Ramos (cell line): ENCODE data around the gene PAH.
"Not testable (repeated sequence)": the region's sequence is repeated elsewhere in the genome, so short reads cannot be mapped to it uniquely, and the experiment has no call there.

ENCODE experiments used
- in situ Hi-C: fragments of 300-500 bp; cut with MboI; formaldehyde crosslinking; loops from one replicate; pipeline ENCODE4 v1.14.3; 2022; ENCODE audit warnings: low sequenced_read_pairs; ENCODE audit not compliant: unreplicated experiment

Gene PAH

DNA sequence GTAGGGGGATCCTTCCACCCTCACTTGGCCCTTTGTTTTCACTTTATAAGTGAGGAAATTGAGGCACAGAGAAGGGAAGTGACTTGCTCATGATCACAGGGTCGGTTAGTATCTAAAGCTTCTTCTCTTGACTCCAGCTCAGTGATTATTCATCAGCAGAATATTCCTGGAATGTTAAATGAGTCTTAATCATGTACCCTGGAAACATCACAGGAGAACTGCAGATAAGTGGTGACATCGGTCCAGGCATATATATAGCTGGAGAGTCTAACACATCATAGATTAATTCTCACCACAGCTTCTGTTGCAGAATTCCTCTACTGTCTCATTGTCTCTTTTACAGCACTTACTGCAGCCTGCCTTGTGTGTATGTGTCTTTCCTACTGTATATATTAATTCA is 69.9 kb downstream of the PAH start:
- in situ Hi-C loops: no loop called here

DNA sequence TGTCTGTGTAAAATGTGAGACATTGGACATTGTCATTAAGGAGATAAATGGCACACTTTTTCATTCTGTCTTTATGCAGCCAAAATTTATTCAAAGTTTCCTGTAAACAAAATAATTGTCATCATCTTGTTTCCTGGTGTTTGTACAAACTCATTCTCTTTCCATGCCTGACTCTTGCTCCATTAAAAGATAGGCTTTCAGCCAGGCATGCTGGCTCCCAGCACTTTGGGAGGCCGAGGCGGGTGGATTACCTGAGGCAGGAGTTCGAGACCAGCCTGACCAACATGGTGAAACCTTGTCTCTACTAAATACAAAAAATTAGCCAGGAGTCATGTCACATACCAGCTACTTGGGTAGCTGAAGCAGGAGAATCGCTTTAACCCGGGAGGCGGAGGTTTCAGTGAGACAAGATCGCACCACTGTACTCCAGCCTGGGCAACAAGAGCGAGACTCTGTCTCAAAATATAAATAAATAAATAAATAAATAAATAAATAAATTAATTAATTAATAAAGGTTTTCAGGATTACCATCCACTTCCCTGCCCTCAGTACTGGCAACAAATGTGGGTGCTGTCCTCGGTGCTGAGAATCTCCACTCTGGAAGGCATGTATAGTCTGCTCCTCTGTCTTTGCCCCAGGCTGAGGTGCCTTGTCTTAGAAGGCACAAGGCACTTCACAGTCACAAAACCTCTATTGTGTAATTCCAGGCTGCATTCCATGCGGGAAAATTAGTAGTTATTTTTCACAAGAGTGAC is 83.2 kb downstream of the PAH start:
- in situ Hi-C loops: no loop called here

DNA sequence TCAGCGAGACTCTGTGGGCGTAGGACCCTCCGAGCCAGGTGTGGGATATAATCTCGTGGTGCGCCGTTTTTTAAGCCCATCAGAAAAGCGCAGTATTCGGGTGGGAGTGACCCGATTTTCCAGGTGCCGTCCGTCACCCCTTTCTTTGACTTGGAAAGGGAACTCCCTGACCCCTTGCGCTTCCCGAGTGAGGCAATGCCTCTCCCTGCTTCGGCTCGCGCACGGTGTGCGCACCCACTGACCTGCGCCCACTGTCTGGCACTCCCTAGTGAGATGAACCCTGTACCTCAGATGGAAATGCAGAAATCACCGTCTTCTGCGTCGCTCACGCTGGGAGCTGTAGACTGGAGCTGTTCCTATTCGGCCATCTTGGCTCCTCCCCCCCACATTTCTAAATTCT is 84.2 kb downstream of the PAH start:
- in situ Hi-C loops: not testable (repeated sequence)

DNA sequence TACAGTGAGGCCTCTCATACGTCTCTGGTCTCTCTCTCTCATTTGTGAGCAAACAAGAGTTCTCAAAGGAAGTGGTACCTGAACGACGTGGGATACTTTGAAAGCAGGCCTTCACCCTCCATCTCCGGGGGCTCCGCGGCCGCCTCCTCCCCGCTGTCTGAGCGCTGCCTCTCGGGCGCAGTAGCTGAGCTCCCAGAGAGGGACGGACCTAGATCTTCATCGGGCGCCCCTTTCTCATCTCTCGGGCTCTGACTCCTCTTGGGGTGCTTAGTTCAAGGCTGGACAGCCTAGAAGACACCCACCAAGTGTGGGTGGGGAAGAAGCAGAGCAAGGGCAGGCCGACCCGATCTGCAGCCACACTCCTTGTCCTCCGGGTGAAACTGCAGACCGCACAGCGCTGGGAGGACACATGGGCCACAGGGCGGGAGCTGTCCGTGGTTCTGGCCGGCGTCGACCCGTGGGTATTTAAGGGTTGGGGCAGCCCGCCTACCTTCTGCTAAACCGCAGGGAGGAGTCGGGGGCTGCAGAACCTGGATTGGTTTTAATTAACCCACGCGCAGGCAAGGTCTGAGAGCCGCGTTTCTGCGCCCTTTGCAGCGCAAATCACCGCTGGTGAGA is 92.7 kb downstream of the PAH start:
- in situ Hi-C loops: no loop called here

- in situ Hi-C loops: no loop called here
Measured at GRCh38 chr12:102821149-102821548, 95.9 kb downstream of the PAH start.

GRCh38 chr12:102816816-102817434 is 100.1 kb downstream of the PAH start:
- in situ Hi-C loops: no loop called here

GRCh38 chr12:102814691-102815367 is 102.2 kb downstream of the PAH start:
- in situ Hi-C loops: no loop called here

- in situ Hi-C loops: no loop called here
Measured at GRCh38 chr12:102812344-102812743, 104.7 kb downstream of the PAH start.

GRCh38 chr12:102811110-102811737 is 105.8 kb downstream of the PAH start:
- in situ Hi-C loops: no loop called here

GRCh38 chr12:102808412-102808811 is 108.6 kb downstream of the PAH start:
- in situ Hi-C loops: no loop called here

GRCh38 chr12:102806592-102806991 is 110.5 kb downstream of the PAH start:
- in situ Hi-C loops: no loop called here

GRCh38 chr12:102806110-102806509 is 110.9 kb downstream of the PAH start:
- in situ Hi-C loops: no loop called here

DNA sequence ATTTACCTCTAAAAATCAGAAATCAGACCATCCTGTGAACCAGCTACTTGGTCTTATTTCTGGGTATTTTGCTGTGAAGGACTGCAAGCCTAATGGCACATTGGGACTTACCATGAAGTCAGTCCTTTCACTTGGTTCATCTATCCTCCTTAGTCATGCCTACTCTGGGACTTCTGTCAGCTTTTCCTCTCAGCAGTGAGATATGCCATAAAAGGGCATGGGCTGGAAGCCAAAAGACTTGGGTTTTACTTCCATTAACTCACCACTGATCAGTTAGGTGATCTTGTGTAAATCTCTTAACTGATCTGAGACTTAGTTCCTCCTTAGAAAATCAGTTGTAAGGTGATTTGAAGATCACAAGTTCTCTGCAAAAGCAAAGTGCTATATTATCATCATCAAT is 116.5 kb downstream of the PAH start:
- in situ Hi-C loops: no loop called here

DNA sequence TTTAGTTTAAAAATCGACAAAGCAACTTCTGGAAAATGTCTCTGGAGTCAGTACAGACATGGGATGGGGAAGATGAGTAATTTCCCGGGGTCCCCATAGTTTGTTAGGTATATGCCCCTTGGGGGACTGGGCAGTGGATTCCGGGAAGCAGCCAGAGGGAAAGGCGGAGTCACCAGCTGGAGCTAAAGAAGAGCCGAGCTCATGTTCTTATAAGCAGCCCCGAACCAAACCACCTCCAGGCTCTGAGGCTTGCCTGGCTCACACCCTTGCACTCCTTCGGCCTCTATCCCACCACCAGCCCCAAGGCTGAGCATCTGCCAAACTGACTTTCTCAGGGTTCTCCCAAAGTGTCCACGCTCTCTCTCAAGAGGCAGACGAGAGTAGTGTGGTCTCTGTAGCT is 117.8 kb downstream of the PAH start:
- in situ Hi-C loops: no loop called here

- in situ Hi-C loops: no loop called here
Measured at GRCh38 chr12:102797528-102797927, 119.5 kb downstream of the PAH start.

GRCh38 chr12:102793921-102794320 is 123.1 kb downstream of the PAH start:
- in situ Hi-C loops: no loop called here
